Mucosa of stomach (tissue), 1 donor: Measurements from ENCODE around the gene POLR2L.
A peak's percentile ranks its signal among the peaks of the same experiment; 100 is the strongest.

Source experiments
- H3K27me3 ChIP-seq: one replicate; pipeline ENCODE4 v1.7.0; 2013; ENCODE audit warnings: mild to moderate bottlenecking, low read length; ENCODE audit not compliant: control insufficient read depth, insufficient read depth
- H3K36me3 ChIP-seq: one replicate; pipeline ENCODE4 v1.7.0; 2013; ENCODE audit warnings: low read length; ENCODE audit not compliant: control insufficient read depth, insufficient read depth
- H3K4me1 ChIP-seq: one replicate; pipeline ENCODE4 v1.7.0; 2013; ENCODE audit warnings: mild to moderate bottlenecking, low read length; ENCODE audit not compliant: control insufficient read depth, insufficient read depth
- H3K4me3 ChIP-seq: one replicate; pipeline ENCODE4 v1.7.0; 2013; ENCODE audit warnings: low read length
- H3K9ac ChIP-seq: one replicate; pipeline ENCODE4 v1.7.0; 2013; ENCODE audit warnings: mild to moderate bottlenecking, low read length, moderate library complexity
- H3K9me3 ChIP-seq: one replicate; pipeline ENCODE4 v1.7.0; 2013; ENCODE audit warnings: mild to moderate bottlenecking, low read length, moderate library complexity; ENCODE audit not compliant: control insufficient read depth
- donor health status: Pancreatic carcinoma.

POLR2L gene

DNA sequence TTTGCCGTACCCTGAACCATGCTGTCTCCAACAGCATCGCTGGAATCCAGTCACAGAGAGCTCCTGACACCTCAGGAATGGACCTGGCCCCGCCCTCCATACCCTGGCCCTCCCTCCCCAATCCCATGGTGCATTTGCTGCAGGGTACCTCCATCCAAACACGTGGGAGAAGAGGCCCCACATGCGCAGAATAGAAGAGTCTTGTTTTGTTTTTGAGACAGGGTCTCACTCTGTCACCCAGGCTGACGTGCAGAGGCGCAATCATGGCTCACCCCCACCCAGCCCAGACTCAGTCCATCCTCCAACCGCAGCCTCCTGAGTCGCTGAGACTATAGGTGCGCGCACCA, 25.9 kb downstream of the POLR2L start:
- peaks cover 14% of the 10 kb centered on the region for H3K36me3 ChIP-seq
- no peaks in the 10 kb centered on the region for H3K27me3 ChIP-seq
- H3K4me3 ChIP-seq, result no peak overlapping the region
- peaks cover 27% of the 10 kb centered on the region for H3K4me1 ChIP-seq
- H3K9ac ChIP-seq, result no peak overlapping the region
- no peaks in the 10 kb centered on the region for H3K9me3 ChIP-seq

DNA sequence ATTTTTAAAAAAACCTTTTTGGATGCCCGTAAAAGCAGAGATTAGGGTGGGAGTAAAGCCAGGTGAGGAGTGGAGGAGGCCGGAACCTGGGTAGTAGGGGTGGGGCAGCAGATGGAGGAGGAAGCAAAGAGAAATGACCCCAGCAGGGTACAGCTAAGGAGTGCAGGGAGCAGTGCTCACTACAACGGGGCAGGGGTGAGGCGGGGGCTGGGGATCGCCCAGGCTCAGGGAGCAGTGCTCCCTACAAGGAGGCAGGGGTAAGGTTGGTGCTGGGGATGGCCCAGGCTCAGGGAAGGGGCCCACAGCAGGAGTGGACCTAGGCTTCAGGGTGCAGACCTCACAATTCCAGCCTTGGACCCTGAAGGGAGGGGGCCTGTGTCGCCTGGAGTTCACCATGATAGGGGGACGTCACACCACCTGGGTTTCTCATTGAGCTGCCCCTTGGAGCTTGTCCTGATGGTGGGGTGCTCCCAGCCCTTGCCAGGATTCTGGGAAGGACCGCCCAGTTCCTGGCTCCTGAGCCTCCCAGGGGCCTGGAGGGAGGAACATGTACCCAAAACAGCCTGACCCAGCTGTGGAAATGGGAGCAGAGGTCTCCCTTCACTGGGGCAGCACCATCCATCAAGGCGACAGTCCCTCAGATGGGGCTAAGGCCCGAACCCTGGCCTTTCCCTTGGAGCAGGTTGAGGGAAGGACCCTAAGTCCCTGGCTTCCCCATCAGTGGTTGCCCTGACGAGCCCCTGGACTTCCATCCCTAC, 26.5 kb downstream of the POLR2L start:
- Histone ChIP-seq H3K9me3 (no peaks in the 10 kb centered on the region), H3K9ac (no peak overlapping the region), H3K36me3 (peaks cover 15% of the 10 kb centered on the region), H3K4me3 (no peak overlapping the region), H3K27me3 (no peaks in the 10 kb centered on the region), H3K4me1 (peaks cover 27% of the 10 kb centered on the region)

DNA sequence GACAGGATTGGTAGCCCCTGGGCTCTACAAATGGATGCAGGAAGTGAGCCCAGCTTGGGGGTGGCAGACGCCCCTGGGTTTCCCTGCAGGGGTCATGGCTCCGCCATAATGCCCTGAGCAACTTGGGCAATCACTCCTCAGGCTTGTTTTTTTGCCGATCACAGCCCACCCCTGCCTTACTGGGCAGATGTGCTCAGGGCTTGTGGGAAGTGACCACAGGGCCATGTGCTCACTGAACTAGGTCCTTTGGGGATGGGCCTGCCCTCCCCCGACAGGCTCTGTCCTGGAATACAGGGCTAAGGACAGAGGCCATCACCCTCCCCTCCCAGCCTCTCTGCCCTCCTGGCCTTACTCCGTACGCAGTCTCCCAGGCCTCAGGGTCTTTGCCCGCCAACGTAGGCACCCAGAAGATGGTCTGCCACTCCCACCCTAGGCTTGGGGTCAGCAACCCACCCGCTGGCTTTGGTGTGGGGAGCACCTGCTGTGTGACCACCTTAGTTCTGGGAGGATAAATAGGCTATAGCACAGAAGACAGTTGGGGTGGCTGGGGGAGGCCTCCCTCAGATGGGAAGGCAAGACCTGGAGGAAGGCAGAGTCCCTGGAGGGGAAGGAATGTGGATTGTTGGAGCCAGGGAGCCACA, 28.8 kb downstream of the POLR2L start:
- Histone ChIP-seq H3K4me3 (no peak overlapping the region), H3K27me3 (no peaks in the 10 kb centered on the region), H3K9me3 (no peaks in the 10 kb centered on the region), H3K4me1 (peaks cover 24% of the 10 kb centered on the region), H3K9ac (no peak overlapping the region), H3K36me3 (peaks cover 15% of the 10 kb centered on the region)

DNA sequence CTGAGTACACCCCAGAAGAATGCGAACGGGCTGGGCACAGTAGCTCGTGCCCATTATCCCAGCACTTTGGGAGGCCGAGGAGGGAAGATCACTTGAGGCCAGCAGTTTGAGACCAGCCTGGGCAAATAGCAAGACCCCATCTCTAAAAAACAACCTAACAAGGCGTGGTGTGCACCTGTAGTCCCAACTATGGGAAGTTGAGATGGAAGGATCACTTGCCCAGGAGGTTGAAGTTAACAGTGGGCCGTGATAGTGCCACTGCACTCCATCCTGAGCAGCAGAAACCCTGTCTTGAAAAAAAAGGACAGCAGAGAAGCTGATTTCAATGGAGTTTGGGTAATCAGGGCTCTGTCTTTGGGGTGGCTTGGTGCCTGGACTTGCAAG, 29.3 kb downstream of the POLR2L start:
- Histone ChIP-seq H3K9ac (no peak overlapping the region), H3K27me3 (no peaks in the 10 kb centered on the region), H3K9me3 (no peaks in the 10 kb centered on the region), H3K4me3 (no peak overlapping the region), H3K4me1 (peaks cover 22% of the 10 kb centered on the region), H3K36me3 (peaks cover 15% of the 10 kb centered on the region)

DNA sequence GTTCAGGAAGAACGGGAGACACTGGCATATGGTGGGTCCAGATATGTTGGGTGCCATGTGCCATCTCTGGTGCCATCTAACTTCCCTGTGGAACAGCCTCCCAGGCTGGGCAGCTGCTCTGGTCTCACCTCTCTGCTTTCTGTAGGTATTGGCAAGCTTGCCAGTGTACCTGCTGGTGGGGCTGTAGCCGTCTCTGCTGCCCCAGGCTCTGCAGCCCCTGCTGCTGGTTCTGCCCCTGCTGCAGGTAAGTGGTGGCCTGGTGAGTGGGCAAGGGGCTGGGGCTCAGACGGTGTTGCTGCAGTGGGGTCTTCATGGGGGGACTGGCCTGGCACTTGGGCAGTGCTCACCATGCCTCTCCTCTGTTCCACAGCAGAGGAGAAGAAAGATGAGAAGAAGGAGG, 29.9 kb downstream of the POLR2L start:
- H3K36me3 ChIP-seq, result peaks cover 15% of the 10 kb centered on the region
- no peaks in the 10 kb centered on the region for H3K27me3 ChIP-seq
- peaks cover 21% of the 10 kb centered on the region for H3K4me1 ChIP-seq
- H3K9me3 ChIP-seq, result no peaks in the 10 kb centered on the region
- no peak overlapping the region for H3K4me3 ChIP-seq
- H3K9ac ChIP-seq, result no peak overlapping the region

DNA sequence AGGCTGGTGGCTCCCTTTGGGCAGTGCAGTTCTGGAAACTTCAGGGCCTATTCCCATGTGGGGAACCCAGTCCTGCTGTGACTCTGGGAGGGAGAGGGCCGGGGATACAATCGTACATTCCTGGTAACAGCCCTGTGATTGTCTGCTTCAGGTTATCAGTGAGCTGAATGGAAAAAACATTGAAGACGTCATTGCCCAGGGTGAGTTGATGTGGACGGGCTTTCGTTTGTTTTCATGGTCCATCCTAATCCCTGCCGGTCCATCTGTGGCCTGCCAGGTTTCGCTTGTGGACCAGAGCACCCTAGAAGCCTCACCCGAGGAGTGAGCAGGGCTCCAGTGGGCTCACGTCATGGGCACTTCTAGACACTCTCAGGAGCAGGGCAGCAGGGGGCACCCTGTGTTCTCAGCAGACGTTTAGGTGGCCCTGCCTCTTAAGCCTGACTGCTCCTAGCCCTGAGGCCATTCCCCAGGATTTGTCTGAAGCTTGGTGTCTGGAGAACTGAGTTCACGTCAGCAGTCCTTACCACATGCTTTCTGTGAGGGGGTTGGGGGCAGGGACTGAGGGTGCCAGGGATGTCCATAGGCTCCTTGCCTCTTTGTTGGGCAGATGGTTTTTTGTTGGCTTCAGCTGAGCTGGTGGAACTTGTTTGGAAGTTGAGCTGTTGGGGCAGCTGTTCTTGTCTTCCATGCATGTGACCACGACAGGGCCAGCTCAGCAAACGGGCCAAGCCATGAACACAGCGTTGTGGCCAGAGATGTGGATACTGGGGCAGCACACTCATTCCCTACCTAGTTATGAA, 30.7 kb downstream of the POLR2L start:
- peak overlapping the region; percentile 20 for H3K4me3 ChIP-seq
- peaks cover 15% of the 10 kb centered on the region for H3K36me3 ChIP-seq
- H3K9ac ChIP-seq, result peak overlapping the region; percentile 91
- no peaks in the 10 kb centered on the region for H3K27me3 ChIP-seq
- H3K9me3 ChIP-seq, result no peaks in the 10 kb centered on the region
- peaks cover 21% of the 10 kb centered on the region for H3K4me1 ChIP-seq

DNA sequence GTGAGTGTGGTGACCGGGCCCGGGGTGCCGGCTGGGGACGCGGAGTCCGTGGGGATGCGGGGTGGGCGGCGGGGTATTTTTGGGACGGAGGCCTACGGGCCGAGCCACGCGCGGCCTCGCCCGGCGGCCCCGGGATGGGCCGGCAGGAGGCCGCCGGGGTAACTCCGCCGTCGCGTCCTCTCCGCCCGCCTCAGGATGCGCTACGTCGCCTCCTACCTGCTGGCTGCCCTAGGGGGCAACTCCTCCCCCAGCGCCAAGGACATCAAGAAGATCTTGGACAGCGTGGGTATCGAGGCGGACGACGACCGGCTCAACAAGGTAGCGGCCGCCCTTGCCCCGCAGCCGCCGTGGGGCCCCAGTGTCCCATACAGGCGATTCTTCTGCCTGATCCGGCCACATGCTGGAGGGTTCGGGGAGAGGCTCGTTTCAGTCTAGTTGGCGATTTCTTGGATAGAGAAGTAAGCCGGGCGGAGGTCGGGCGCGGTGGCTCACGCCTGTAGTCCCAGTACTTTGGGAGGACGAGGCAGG, 32.2 kb downstream of the POLR2L start:
- H3K9me3 ChIP-seq, result no peaks in the 10 kb centered on the region
- H3K4me3 ChIP-seq, result peak overlapping the region; percentile 77
- H3K4me1 ChIP-seq, result peaks cover 21% of the 10 kb centered on the region
- H3K27me3 ChIP-seq, result no peaks in the 10 kb centered on the region
- H3K36me3 ChIP-seq, result peaks cover 15% of the 10 kb centered on the region
- H3K9ac ChIP-seq, result peak overlapping the region; percentile 91

DNA sequence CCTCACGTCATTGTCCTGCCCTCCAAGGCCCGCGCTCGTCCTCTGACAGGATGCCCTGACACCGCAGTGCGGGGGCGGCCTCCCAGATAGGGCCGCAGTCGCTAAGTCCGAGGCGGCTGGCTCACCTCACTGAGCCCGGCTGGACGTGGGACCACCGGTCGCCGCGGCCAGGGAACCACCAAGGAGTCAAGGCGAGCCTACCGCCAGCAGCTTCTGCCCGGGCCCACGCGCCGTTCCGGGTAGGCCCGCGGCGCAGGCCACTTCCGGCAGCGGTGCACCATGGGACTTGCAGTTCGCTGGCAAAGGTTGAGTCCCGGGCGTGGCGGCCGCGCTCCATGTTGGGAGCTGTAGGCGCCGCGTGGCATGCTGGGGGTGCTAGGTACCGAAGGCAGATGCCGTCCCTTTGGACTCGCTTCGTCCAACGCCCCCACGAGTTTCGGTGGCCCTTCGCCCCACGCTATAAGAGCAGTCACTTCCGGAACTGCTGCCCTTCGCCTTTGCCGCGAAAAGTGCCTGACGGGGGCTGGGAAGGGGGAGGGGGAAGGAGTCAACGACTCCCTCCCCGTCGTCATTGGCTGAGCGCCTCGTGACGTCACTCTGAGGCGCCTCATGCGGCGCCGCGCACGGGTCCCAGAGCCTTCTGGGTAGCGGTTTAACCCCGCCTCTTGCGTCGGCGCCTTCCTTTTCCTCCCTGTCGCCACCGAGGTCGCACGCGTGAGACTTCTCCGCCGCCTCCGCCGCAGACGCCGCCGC, 32.9 kb downstream of the POLR2L start, which contains the start of gene RPLP2:
TSS of gene RPLP2 (plus strand) at position 681 of the 753 bp plus-strand sequence. CDS start 268 bp downstream, outside the sequence.
- Histone ChIP-seq H3K4me3 (peak within 1 kb of the TSS; percentile 81), H3K27me3 (no peaks in the 10 kb centered on the region), H3K9me3 (no peaks in the 10 kb centered on the region), H3K36me3 (peaks cover 15% of the 10 kb centered on the region), H3K4me1 (peaks cover 24% of the 10 kb centered on the region), H3K9ac (peak within 1 kb of the TSS; percentile 91)

DNA sequence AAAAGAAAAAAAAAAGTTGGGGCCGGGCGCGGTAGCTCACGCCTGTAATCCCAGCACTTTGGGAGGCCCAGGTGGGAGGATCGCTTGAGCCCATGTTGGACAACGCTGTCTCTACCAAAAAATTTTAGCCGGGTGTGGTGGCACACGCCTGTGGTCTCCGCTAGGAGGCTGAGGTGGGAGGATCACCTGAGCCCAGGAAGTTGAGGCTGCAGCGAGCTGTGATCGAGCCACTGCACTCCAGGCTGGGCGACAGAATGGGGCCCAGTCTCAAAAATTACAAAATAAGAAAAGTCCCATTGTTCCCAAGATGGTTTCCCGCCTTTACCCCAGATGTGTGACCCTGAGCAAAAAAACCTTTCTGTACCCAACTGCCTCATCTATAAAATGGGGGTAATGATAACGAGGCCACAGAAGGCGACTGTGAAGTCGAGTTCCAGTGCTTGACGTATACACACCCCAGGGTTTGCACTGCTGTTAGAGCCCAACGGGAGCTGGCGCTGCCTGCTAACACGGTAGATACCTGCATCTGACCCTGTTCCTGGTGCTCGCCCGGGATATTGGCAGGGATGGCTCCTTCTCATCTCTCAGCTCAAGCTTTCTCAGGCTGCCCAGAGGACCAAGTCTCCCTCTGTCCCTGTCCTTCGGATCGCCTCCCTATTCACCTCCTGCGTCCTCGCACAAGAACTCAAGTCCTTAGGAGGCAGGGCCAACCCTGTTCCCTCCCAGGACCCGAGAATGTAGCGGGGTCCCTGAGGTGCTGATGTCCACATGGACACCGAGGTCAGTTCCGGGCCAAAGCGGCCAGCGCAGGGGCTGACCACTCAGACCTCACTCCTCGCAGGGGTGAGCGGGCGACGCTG, 33.7 kb downstream of the POLR2L start:
- Histone ChIP-seq H3K27me3 (no peaks in the 10 kb centered on the region), H3K9me3 (no peaks in the 10 kb centered on the region), H3K9ac (peak overlapping the region; percentile 91), H3K4me1 (peaks cover 32% of the 10 kb centered on the region), H3K4me3 (peak overlapping the region; percentile 81), H3K36me3 (peaks cover 15% of the 10 kb centered on the region)

DNA sequence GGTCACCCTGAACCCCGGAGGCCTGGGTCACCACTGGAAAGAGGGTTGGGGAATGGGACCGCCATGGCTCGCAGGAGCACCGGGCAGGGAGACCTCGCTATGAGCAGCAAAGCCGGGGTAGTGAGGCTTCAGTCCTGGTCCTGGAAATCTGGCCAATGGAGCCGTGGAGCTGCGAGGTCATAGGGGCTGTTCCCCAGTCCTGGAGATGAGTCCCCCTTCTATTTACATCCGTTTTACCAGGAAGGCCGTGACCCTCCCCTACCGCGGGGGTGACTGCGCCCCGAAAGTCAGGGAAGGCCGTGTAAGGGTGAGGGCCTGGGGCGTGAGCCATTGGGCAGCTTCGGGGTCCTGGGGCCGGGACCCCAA, 37.7 kb downstream of the POLR2L start:
- peak overlapping the region; percentile 71 for H3K9ac ChIP-seq
- no peaks in the 10 kb centered on the region for H3K9me3 ChIP-seq
- no peaks in the 10 kb centered on the region for H3K27me3 ChIP-seq
- peaks cover 21% of the 10 kb centered on the region for H3K4me1 ChIP-seq
- H3K36me3 ChIP-seq, result no peaks in the 10 kb centered on the region
- peak overlapping the region; percentile 22 for H3K4me3 ChIP-seq
